SK-N-SH treated with all-trans-retinoic acid at 6 μM for 48 hours (cell line): ENCODE data around the gene ITM2C.

Source experiments
- ARNTL ChIP-seq: fragments of 450-650 bp; formaldehyde crosslinking; IDR thresholded peaks from 2 replicates; pipeline ENCODE4 v1.5.0; 2020; ENCODE audit warnings: low read depth, mild to moderate bottlenecking, moderate library complexity, borderline replicate concordance
- CSRNP3 ChIP-seq: fragments of 250-450 bp; sonication (Bioruptor Pico); IDR thresholded peaks from 2 replicates; pipeline ENCODE4 v1.5.1; 2021; ENCODE audit warnings: mild to moderate bottlenecking, moderate library complexity
- GLIS3 ChIP-seq: fragments of 250-450 bp; sonication (Bioruptor Pico); IDR thresholded peaks from 2 replicates; pipeline ENCODE4 v1.5.0; 2020; ENCODE audit warnings: mild to moderate bottlenecking, moderate library complexity
- ISL1 ChIP-seq: fragments of 250-450 bp; sonication (Bioruptor Pico); IDR thresholded peaks from 2 replicates; pipeline ENCODE4 v2.1.2; 2022; ENCODE audit warnings: mild to moderate bottlenecking, moderate library complexity
- OSR1 ChIP-seq: fragments of 250-450 bp; sonication (Bioruptor Pico); IDR thresholded peaks from 2 replicates; pipeline ENCODE4 v1.8.0; 2022; ENCODE audit warnings: moderate library complexity, mild to moderate bottlenecking, inconsistent platforms
- RARB ChIP-seq: fragments of 250-450 bp; sonication (Bioruptor Pico); IDR thresholded peaks from 2 replicates; pipeline ENCODE4 v1.8.0; 2021; ENCODE audit warnings: mild to moderate bottlenecking, moderate library complexity
- TSHZ2 ChIP-seq: fragments of 250-450 bp; sonication (Bioruptor Pico); IDR thresholded peaks from 2 replicates; pipeline ENCODE4 v1.5.0; 2020; ENCODE audit warnings: mild to moderate bottlenecking, moderate library complexity
- ZFP30 ChIP-seq: fragments of 450-650 bp; formaldehyde crosslinking; IDR thresholded peaks from 2 replicates; pipeline ENCODE4 v1.5.0; 2022; ENCODE audit warnings: mild to moderate bottlenecking, moderate library complexity
- TF ChIP-seq, protein P1 (sequence below): fragments of 250-450 bp; sonication (Bioruptor Pico); IDR thresholded peaks from 2 replicates; pipeline ENCODE4 v1.8.0; 2021; ENCODE audit warnings: low read depth, mild to moderate bottlenecking, moderate library complexity, borderline replicate concordance
- TF ChIP-seq, protein P2 (sequence below): fragments of 250-450 bp; sonication (Bioruptor Pico); IDR thresholded peaks from 2 replicates; pipeline ENCODE4 v1.8.0; 2020; ENCODE audit warnings: mild to moderate bottlenecking, moderate library complexity, borderline replicate concordance

- no peak for TF ChIP-seq TSHZ2
- no peak for TF ChIP-seq ISL1 (CRISPR knock-in tag)
- no peak for TF ChIP-seq OSR1 (CRISPR knock-in tag)
- TF ChIP-seq, protein P1, sequence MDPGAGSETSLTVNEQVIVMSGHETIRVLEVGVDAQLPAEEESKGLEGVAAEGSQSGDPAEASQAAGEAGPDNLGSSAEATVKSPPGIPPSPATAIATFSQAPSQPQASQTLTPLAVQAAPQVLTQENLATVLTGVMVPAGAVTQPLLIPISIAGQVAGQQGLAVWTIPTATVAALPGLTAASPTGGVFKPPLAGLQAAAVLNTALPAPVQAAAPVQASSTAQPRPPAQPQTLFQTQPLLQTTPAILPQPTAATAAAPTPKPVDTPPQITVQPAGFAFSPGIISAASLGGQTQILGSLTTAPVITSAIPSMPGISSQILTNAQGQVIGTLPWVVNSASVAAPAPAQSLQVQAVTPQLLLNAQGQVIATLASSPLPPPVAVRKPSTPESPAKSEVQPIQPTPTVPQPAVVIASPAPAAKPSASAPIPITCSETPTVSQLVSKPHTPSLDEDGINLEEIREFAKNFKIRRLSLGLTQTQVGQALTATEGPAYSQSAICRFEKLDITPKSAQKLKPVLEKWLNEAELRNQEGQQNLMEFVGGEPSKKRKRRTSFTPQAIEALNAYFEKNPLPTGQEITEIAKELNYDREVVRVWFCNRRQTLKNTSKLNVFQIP (CRISPR knock-in tag) = no peak
- TF ChIP-seq RARB = no peak
- TF ChIP-seq ZFP30 (CRISPR knock-in tag) = no peak
- no peak for TF ChIP-seq GLIS3
- TF ChIP-seq, protein P2, sequence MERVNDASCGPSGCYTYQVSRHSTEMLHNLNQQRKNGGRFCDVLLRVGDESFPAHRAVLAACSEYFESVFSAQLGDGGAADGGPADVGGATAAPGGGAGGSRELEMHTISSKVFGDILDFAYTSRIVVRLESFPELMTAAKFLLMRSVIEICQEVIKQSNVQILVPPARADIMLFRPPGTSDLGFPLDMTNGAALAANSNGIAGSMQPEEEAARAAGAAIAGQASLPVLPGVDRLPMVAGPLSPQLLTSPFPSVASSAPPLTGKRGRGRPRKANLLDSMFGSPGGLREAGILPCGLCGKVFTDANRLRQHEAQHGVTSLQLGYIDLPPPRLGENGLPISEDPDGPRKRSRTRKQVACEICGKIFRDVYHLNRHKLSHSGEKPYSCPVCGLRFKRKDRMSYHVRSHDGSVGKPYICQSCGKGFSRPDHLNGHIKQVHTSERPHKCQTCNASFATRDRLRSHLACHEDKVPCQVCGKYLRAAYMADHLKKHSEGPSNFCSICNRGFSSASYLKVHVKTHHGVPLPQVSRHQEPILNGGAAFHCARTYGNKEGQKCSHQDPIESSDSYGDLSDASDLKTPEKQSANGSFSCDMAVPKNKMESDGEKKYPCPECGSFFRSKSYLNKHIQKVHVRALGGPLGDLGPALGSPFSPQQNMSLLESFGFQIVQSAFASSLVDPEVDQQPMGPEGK (CRISPR knock-in tag) = no peak
- TF ChIP-seq CSRNP3 (CRISPR knock-in tag) = no peak
- no peak for TF ChIP-seq ARNTL
Observed at GRCh38 chr2:230899786-230900185, 35.0 kb downstream of the ITM2C start.
